ENCODE measurements around the gene FLT3.
"Not testable (repeated sequence)": the region's sequence is repeated elsewhere in the genome, so short reads cannot be mapped to it uniquely, and the experiment has no call there.

The FLT3 gene

GRCh38 chr13:27971236-27971645 lies 129.1 kb downstream of the FLT3 start:
- no peak for DNase-seq

- DNase-seq, result no peak
Measured at GRCh38 chr13:27970382-27971235, 129.8 kb downstream of the FLT3 start.

GRCh38 chr13:27969866-27970229 lies 130.5 kb downstream of the FLT3 start:
- DNase-seq, result no peak

GRCh38 chr13:27969082-27969865 lies 131.1 kb downstream of the FLT3 start, which contains the start of gene CDX2:
TSS of gene CDX2 (minus strand) at chr13:27969315. CDS start at chr13:27969006, 309 bp downstream.
- DNase-seq, result no peak

- no peak for DNase-seq
Measured at GRCh38 chr13:27968316-27969081, 131.9 kb downstream of the FLT3 start.

GRCh38 chr13:27967736-27968315 lies 132.6 kb downstream of the FLT3 start:
- DNase-seq, result no peak

- DNase-seq, result no peak
Measured at GRCh38 chr13:27967203-27967735, 133.1 kb downstream of the FLT3 start.

GRCh38 chr13:27966641-27967202 lies 133.7 kb downstream of the FLT3 start:
- no peak for DNase-seq

GRCh38 chr13:27965740-27966640 lies 134.4 kb downstream of the FLT3 start:
- DNase-seq, result no peak

- no peak for DNase-seq
Measured at GRCh38 chr13:27965343-27965739, 135.0 kb downstream of the FLT3 start.

- DNase-seq, result no peak
Measured at GRCh38 chr13:27964741-27965323, 135.5 kb downstream of the FLT3 start.

- DNase-seq, result not testable (repeated sequence)
Measured at GRCh38 chr13:27964206-27964605, 136.2 kb downstream of the FLT3 start.

- DNase-seq, result no peak
Measured at GRCh38 chr13:27963491-27963890, 136.9 kb downstream of the FLT3 start.

GRCh38 chr13:27962982-27963381 lies 137.4 kb downstream of the FLT3 start:
- no peak for DNase-seq

- no peak for DNase-seq
Measured at GRCh38 chr13:27962128-27962841, 138.1 kb downstream of the FLT3 start.

- no peak for DNase-seq
Measured at GRCh38 chr13:27961227-27962085, 138.9 kb downstream of the FLT3 start.

- no peak for DNase-seq
Measured at GRCh38 chr13:27960362-27961226, 139.8 kb downstream of the FLT3 start.

- no peak for DNase-seq
Measured at GRCh38 chr13:27959976-27960361, 140.4 kb downstream of the FLT3 start.

Measured in cortex of kidney (tissue), 1 donor.